Heart left ventricle (tissue), 16 donors: ENCODE data around the gene ZNF598. TPM values are rescaled to one million over a fixed set of nuclear protein-coding genes. Genes with fewer than 3 reads are reported as not detected.

Source experiments
- ATAC-seq, 4 donors: fragments of 200-7000 bp; cut with Tn5 transposase; one replicate each; pipeline ENCODE4 v1.9.1; 2020 to 2022; ENCODE audit warnings: moderate library complexity in 4 of 4, mild to moderate bottlenecking in 3 of 4, moderate number of reproducible peaks in 1 of 4
- DNase-seq, 5 donors: peaks; one replicate each; pipeline ENCODE4 v3.0.0-alpha.2; 2020
- H3K27ac ChIP-seq, 12 donors: fragments of 200-600 bp; sonication (generic) in 4 of 12; one replicate each; pipeline versions ENCODE4 v1.5.0 to v1.8.0; 2016 to 2022; ENCODE audit warnings: mild to moderate bottlenecking in 2 of 12
- H3K27me3 ChIP-seq, 9 donors: fragments of 200-600 bp; sonication (generic) in 2 of 9; one replicate each; pipeline versions ENCODE4 v1.5.1 to v1.8.0; 2016 to 2022; ENCODE audit warnings: mild to moderate bottlenecking in 3 of 9
- H3K36me3 ChIP-seq, 9 donors: fragments of 200-600 bp; sonication (generic) in 2 of 9; one replicate each; pipeline versions ENCODE4 v1.5.0 to v1.8.0; 2018 to 2022; ENCODE audit warnings: mild to moderate bottlenecking in 2 of 9
- H3K4me1 ChIP-seq, 12 donors: fragments of 200-600 bp; sonication (generic) in 4 of 12; one replicate each; pipeline versions ENCODE4 v1.5.0 to v1.8.0; 2016 to 2022; ENCODE audit warnings: mild to moderate bottlenecking in 3 of 12
- H3K4me3 ChIP-seq, 12 donors: fragments of 200-600 bp; sonication (generic) in 4 of 12; one replicate each; pipeline versions ENCODE4 v1.5.0 to v1.8.0; 2017 to 2022; ENCODE audit warnings: mild to moderate bottlenecking in 9 of 12, moderate library complexity in 4 of 12
- H3K9me3 ChIP-seq, 12 donors: fragments of 200-600 bp; sonication (generic) in 4 of 12; one replicate each; pipeline versions ENCODE4 v1.5.0 to v1.8.0; 2016 to 2022; ENCODE audit warnings: mild to moderate bottlenecking in 1 of 12
- CTCF ChIP-seq, 12 donors: fragments of 200-600 bp; sonication (generic) in 4 of 12; IDR thresholded peaks; one replicate each; pipeline versions ENCODE4 v1.5.0 to v1.8.0; 2018 to 2022; ENCODE audit warnings: antibody characterized with exemption in 12 of 12, mild to moderate bottlenecking in 5 of 12
- POLR2A ChIP-seq, 2 donors: fragments of 450-650 bp; IDR thresholded peaks; one replicate each; pipeline ENCODE4 v1.6.1; 2017; ENCODE audit warnings: antibody characterized with exemption in 2 of 2, mild to moderate bottlenecking in 2 of 2, moderate library complexity in 2 of 2
- WGBS, 4 donors: extraction: QIAGEN DNeasy Blood & Tissue Kit in 2 of 4; methylation state at CpG; one replicate each; pipeline versions ENCODE4 v1.1.5 to v1.1.7; 2013 to 2018; 5-methylcytosine and 5-hydroxymethylcytosine counted together
- intact Hi-C, 10 donors: fragments of 100-400 bp; cut with DNase I; formaldehyde crosslinking; loops; one replicate each; pipeline versions ENCODE4 v1.11.1 to v1.14.2; 2022
- polyA plus RNA-seq, 2 donors: library from polyadenylated mRNA; stranded (reverse); fragments of 200-250 nt; gene quantifications; one replicate each; pipeline ENCODE4 v1.2.3, GENCODE V29; 2013
- total RNA-seq, 9 donors: library from RNA; depleted of rRNA in 2 of 9; stranded (reverse); fragments of >200 nt in 2 of 9; fragmentation: NEBNext Ultra II Directional in 3 of 9; extraction: Animal tissue kit (Norgen Biotek cat#: 25700) in 3 of 9; gene quantifications; one replicate each; pipeline versions ENCODE4 v1.1.0 to v1.2.4, GENCODE V29; 2016 to 2023
- donor health status: ischemic (EF 13 %, LVEDD 7.1; RV severe dilation, severe dysfunction).
- donor health status: healthy with polysubstance abuse.
- donor health status: DM: no; HTN: yes; CAD: no.
- donor health status: DM: no; HTN: no; CAD: no.
- donor health status: ischemic (EF 25% LVEDD 6.9; RV normal size, moderate dysfunction).
- donor health status: ischemic (EF 25% LVEDD 5.7; RV mildly dilated, moderate dysfunction).
- donor health status: healthy.
- donor health status: DM: yes; HTN: yes; CAD: no.
- donor health status: ischemic (EF 35%, LVEDD 5.7; RV mildly dilated, moderate dysfunction).
- donor health status: nonischemic (EF 11% LVEDD 7.7; RV severe dilation, severe dysfunction).
- donor health status: DM: yes; HTN: yes; CAD: no.
- donor health status: PGD.
- donor health status: ischemic (EF 29% LVEDD 5.4; RV normal size, mild dysfunction).
- donor health status: nonischemic (EF 23%, LVEDD 6.1; RV moderate dilation, normal function).

ZNF598 gene
- total and polyA plus RNA-seq, 11 donors: 9.4 to 47.4 (median 17.0) TPM

- Histone ChIP-seq H3K36me3 (peaks cover 0 to 72% (median 63%) of the 10 kb centered on the region in 9 donors), H3K27me3 (no peaks in the 10 kb centered on the region), H3K9me3 (no peaks in the 10 kb centered on the region), H3K4me1 (peaks cover 0 to 28% (median 16%) of the 10 kb centered on the region in 12 donors), H3K27ac (no peak overlapping the region), H3K4me3 (no peak overlapping the region)
- no peak for TF ChIP-seq CTCF (IDR thresholded peaks at IDR 0.05)
- no peak for TF ChIP-seq POLR2A (IDR thresholded peaks at IDR 0.05)
- no peak for DNase-seq
- intact Hi-C loops: loop anchor here in 2 of 10 donors (10.0 kb wide), 3 partner anchors 135 to 505 kb away; partner anchors contain the start of gene TRAF7 (in 1 of the 2)
- ATAC-seq: no peak
- whole genome bisulfite sequencing, 4 donors: 72 to 84% (median 82%) methylated on average over 16 to 28 of the region's 28 CpGs
Observed at GRCh38 chr16:1999866-2000514, 9.6 kb downstream of the ZNF598 start.

- no peaks in the 10 kb centered on the region for H3K9me3 ChIP-seq
- no peak for ATAC-seq
- H3K27ac ChIP-seq: no peak overlapping the region
- intact Hi-C loops: loop anchor here in 1 of 10 donors (10.0 kb wide), 1 partner anchor 134 kb away; no protein-coding TSS in a partner anchor
- no peak overlapping the region for H3K4me3 ChIP-seq
- no peaks in the 10 kb centered on the region for H3K27me3 ChIP-seq
- no peak for TF ChIP-seq CTCF (IDR thresholded peaks at IDR 0.05)
- no peak for TF ChIP-seq POLR2A (IDR thresholded peaks at IDR 0.05)
- H3K4me1 ChIP-seq: peaks cover 0 to 19% (median 8%) of the 10 kb centered on the region in 12 donors
- WGBS, 4 donors: 83 to 95% (median 93%) methylated on average over 19 to 39 of the region's 39 CpGs
- H3K36me3 ChIP-seq: peaks cover 0 to 72% (median 63%) of the 10 kb centered on the region in 9 donors
- DNase-seq: peak in 1 of 5 donors; percentile 62
Observed at GRCh38 chr16:1998852-1999801, 10.5 kb downstream of the ZNF598 start.

GRCh38 chr16:1998360-1998835 lies 11.2 kb downstream of the ZNF598 start:
- Histone ChIP-seq H3K36me3 (peaks cover 0 to 71% (median 63%) of the 10 kb centered on the region in 9 donors), H3K27me3 (no peaks in the 10 kb centered on the region), H3K27ac (no peak overlapping the region), H3K4me1 (peaks cover 0 to 12% (median under 1%) of the 10 kb centered on the region in 12 donors), H3K4me3 (no peak overlapping the region), H3K9me3 (no peaks in the 10 kb centered on the region)
- WGBS, 4 donors: 93 to 97% (median 94%) methylated on average over 19 to 27 of the region's 27 CpGs
- ATAC-seq: no peak
- no peak for DNase-seq
- TF ChIP-seq POLR2A (IDR thresholded peaks at IDR 0.05) (no peak), CTCF (IDR thresholded peaks at IDR 0.05) (no peak)
- intact Hi-C loops: loop anchor here in 1 of 10 donors (10.0 kb wide), 1 partner anchor 134 kb away; no protein-coding TSS in a partner anchor
